CD14-positive monocyte (primary cell): ENCODE results near the gene PRR33. TPM values are rescaled to one million over a fixed set of nuclear protein-coding genes. Genes with fewer than 3 reads are reported as not detected.
A peak's percentile ranks its signal among the peaks of the same experiment; 100 is the strongest.

Experiments
- DNase-seq, 3 donors: peaks; one replicate each; pipeline ENCODE4 v3.0.0-alpha.2; 2011 to 2022
- H2AFZ ChIP-seq: 2 replicates; pipeline ENCODE4 v1.6.0; 2012; ENCODE audit warnings: mild to moderate bottlenecking, low read depth, low read length, inconsistent platforms; ENCODE audit not compliant: insufficient read depth, poor library complexity, severe bottlenecking
- H3K27ac ChIP-seq, 2 donors: 1 replicate in 1 of 2; 2 replicates in 1 of 2; pipeline ENCODE4 v1.5.1; 2012 to 2013; ENCODE audit warnings: low read length in 2 of 2, control low read depth in 1 of 2, inconsistent platforms in 1 of 2, low read depth in 1 of 2, mild to moderate bottlenecking in 1 of 2
- H3K27me3 ChIP-seq, 2 donors: one replicate each; pipeline versions ENCODE4 v1.6.0 to v1.6.1; 2011 to 2013; ENCODE audit warnings: low read length in 2 of 2; ENCODE audit not compliant: control insufficient read depth in 2 of 2, insufficient read depth in 2 of 2
- H3K36me3 ChIP-seq, 2 donors: replicated peaks in 1 of 2; 1 replicate in 1 of 2; 2 replicates in 1 of 2; pipeline versions ENCODE4 v1.5.1 to v1.6.1; 2012 to 2013; ENCODE audit warnings: low read length in 2 of 2, control low read depth in 1 of 2, inconsistent platforms in 1 of 2, mild to moderate bottlenecking in 1 of 2; ENCODE audit not compliant: insufficient read depth in 2 of 2, control insufficient read depth in 1 of 2
- H3K4me1 ChIP-seq, 2 donors: 1 replicate in 1 of 2; 2 replicates in 1 of 2; pipeline versions ENCODE4 v1.5.1 to v1.6.1; 2012 to 2013; ENCODE audit warnings: low read length in 2 of 2, control low read depth in 1 of 2, inconsistent platforms in 1 of 2, mild to moderate bottlenecking in 1 of 2, moderate library complexity in 1 of 2; ENCODE audit not compliant: insufficient read depth in 2 of 2, control insufficient read depth in 1 of 2
- H3K4me2 ChIP-seq: replicated peaks from 2 replicates; pipeline ENCODE3; 2012; ENCODE audit warnings: low read length, moderate library complexity, mild to moderate bottlenecking; ENCODE audit not compliant: poor library complexity, severe bottlenecking; ENCODE audit errors: extremely low read depth
- H3K4me3 ChIP-seq, 3 experiments: fragments of 200-600 bp in 1 of 3; sonication (generic) in 1 of 3; replicated peaks in 1 of 3; 1 replicate in 2 of 3; 2 replicates in 1 of 3; pipeline ENCODE4 v1.5.1; 2011 to 2013; ENCODE audit warnings: low read length in 3 of 3, mild to moderate bottlenecking in 3 of 3, control low read depth in 2 of 3, low read depth in 2 of 3, inconsistent platforms in 1 of 3, moderate library complexity in 1 of 3
- H3K79me2 ChIP-seq: 2 replicates; pipeline ENCODE4 v1.6.0; 2012; ENCODE audit warnings: mild to moderate bottlenecking, control low read depth, inconsistent platforms, low read length, moderate library complexity; ENCODE audit not compliant: insufficient read depth
- H3K9ac ChIP-seq: 2 replicates; pipeline ENCODE4 v1.6.0; 2017; ENCODE audit warnings: low read length, mild to moderate bottlenecking; ENCODE audit not compliant: insufficient read depth, poor library complexity, severe bottlenecking
- H3K9me3 ChIP-seq, 2 donors: replicated peaks in 1 of 2; 1 replicate in 1 of 2; 2 replicates in 1 of 2; pipeline versions ENCODE4 v1.5.1 to v1.6.1; 2012 to 2013; ENCODE audit warnings: low read length in 2 of 2, control low read depth in 1 of 2; ENCODE audit not compliant: control insufficient read depth in 1 of 2, insufficient read depth in 1 of 2
- H4K20me1 ChIP-seq: 2 replicates; pipeline ENCODE4 v1.6.0; 2012; ENCODE audit warnings: mild to moderate bottlenecking, low read length, control low read depth, moderate library complexity; ENCODE audit not compliant: insufficient read depth
- H3K27ac Mint-ChIP-seq, 7 donors: one replicate each; pipeline ENCODE4 v1.8.0; 2020; ENCODE audit warnings: mild to moderate bottlenecking in 7 of 7, mixed read lengths in 7 of 7, moderate library complexity in 6 of 7, inconsistent platforms in 2 of 7
- H3K27me3 Mint-ChIP-seq, 3 donors: one replicate each; pipeline ENCODE4 v1.8.0; 2021 to 2022; ENCODE audit warnings: low read depth in 3 of 3, mild to moderate bottlenecking in 3 of 3, mixed read lengths in 3 of 3, moderate library complexity in 3 of 3, inconsistent platforms in 1 of 3
- H3K36me3 Mint-ChIP-seq, 2 donors: one replicate each; pipeline ENCODE4 v1.8.0; 2020; ENCODE audit warnings: mixed read lengths in 2 of 2, inconsistent platforms in 1 of 2, mild to moderate bottlenecking in 1 of 2
- H3K4me1 Mint-ChIP-seq: one replicate; pipeline ENCODE4 v1.8.0; 2020; ENCODE audit warnings: mild to moderate bottlenecking, mixed read lengths
- H3K4me3 Mint-ChIP-seq, 2 donors: one replicate each; pipeline ENCODE4 v1.8.0; 2020; ENCODE audit warnings: mild to moderate bottlenecking in 2 of 2, mixed read lengths in 2 of 2, moderate library complexity in 1 of 2
- H3K9me3 Mint-ChIP-seq, 7 donors: one replicate each; pipeline ENCODE4 v1.8.0; 2020 to 2022; ENCODE audit warnings: mixed read lengths in 7 of 7, mild to moderate bottlenecking in 6 of 7, moderate library complexity in 6 of 7, inconsistent platforms in 2 of 7
- WGBS: methylation state at CpG from one replicate; pipeline ENCODE4 v1.1.5; 2013; ENCODE audit warnings: missing lambda C conversion rate; ENCODE audit not compliant: insufficient coverage; 5-methylcytosine and 5-hydroxymethylcytosine counted together
- intact Hi-C, 2 donors: fragments of 100-400 bp; cut with micrococcal nuclease; formaldehyde crosslinking; loops; one replicate each; pipeline versions ENCODE4 v1.15.0 to v1.15.1; 2023
- polyA plus RNA-seq, 3 donors: library from polyadenylated mRNA; depleted of rRNA in 1 of 3; unstranded in 2 of 3; stranded (reverse) in 1 of 3; fragments of 300-500 nt in 2 of 3; fragments of >200 nt in 1 of 3; fragmentation: Illumina TruSeq in 2 of 3; gene quantifications; 1 replicate in 2 of 3; 2 replicates in 1 of 3; pipeline ENCODE4 v1.2.3, GENCODE V29; 2012 to 2021
- TF ChIP-seq, protein P1 (sequence below): fragments of 200-600 bp; IDR thresholded peaks from one replicate; pipeline ENCODE4 v1.8.0; 2022; ENCODE audit warnings: antibody characterized with exemption, mild to moderate bottlenecking

The PRR33 gene
- polyA plus RNA-seq, 3 donors: not detected

DNA sequence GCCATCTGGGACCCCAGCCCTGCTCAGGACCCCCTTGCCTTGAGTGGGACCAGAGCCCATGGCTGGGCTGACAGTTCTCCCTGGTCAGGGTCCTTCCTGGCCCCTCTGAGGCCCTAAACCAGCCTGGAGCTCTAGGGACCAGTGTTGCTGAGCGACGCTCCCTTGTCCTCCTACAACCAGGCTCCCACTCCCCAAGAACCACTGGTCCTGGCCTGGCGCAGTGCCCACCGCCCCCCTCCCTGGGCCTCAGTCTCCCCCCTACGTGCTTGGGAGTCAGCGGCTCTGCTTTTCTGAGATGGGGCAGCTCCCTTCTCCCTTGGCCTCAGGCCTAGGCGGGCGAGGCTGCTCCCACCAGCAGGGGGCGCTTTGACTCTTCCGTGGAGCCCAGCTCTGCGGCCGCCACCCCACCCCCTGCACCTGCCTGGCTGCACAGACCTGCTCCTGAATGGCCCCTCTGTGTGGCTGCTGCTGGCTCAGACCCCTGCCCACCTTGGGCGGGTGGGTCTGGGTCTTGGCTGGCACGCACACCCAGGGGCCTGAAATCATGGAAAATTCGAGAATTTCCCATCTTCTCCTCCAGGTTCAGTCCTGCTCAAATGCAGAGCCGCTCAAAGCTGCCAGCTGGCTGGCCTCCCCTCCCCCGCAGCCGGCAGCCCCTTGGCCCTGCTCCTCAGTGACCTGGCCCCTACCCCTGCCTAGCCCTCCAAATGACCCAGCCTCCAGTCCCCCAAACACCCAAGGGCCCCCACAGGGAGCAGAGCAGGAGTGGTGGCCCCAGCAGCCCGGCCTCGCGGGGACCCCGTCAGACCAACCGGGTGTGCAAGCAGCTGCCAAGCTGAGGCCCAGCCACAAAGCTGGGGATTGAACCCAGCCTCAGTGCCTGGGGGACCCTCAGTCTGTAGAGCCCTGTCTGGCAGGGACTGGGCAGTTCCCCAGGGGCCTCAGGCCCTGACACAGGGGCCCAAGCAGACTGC, 9.1 kb downstream of the PRR33 start:
- Histone ChIP-seq H3K9ac (peak overlapping the region; percentile 36), H3K79me2 (peaks cover 24% of the 10 kb centered on the region), H3K27me3 (peaks cover 0 to 3% of the 10 kb centered on the region in 2 donors), H3K27ac (peak overlapping the region in 1 of 2 donors; percentile 26), H3K4me3 (no peak overlapping the region), H3K36me3 (peaks cover 73 to 79% of the 10 kb centered on the region in 2 donors), H3K4me2 (peak overlapping the region; percentile 12), H4K20me1 (peaks cover 100% of the 10 kb centered on the region), H2AFZ (no peak overlapping the region), H3K9me3 (no peaks in the 10 kb centered on the region), H3K4me1 (peaks cover 33 to 40% of the 10 kb centered on the region in 2 donors)
- Mint-ChIP-seq H3K4me1 (peaks cover 35% of the 10 kb centered on the region), H3K9me3 (peaks cover 0 to 7% (median 3%) of the 10 kb centered on the region in 7 donors), H3K36me3 (peaks cover 26 to 38% of the 10 kb centered on the region in 2 donors), H3K4me3 (no peak overlapping the region), H3K27ac (no peak overlapping the region), H3K27me3 (peaks cover 3 to 10% (median 4%) of the 10 kb centered on the region in 3 donors)
- DNase-seq: peak; percentile 51 to 66 (median 64)
- 32% methylated on average over 20 of the region's 23 CpGs for WGBS
- TF ChIP-seq, protein P1, sequence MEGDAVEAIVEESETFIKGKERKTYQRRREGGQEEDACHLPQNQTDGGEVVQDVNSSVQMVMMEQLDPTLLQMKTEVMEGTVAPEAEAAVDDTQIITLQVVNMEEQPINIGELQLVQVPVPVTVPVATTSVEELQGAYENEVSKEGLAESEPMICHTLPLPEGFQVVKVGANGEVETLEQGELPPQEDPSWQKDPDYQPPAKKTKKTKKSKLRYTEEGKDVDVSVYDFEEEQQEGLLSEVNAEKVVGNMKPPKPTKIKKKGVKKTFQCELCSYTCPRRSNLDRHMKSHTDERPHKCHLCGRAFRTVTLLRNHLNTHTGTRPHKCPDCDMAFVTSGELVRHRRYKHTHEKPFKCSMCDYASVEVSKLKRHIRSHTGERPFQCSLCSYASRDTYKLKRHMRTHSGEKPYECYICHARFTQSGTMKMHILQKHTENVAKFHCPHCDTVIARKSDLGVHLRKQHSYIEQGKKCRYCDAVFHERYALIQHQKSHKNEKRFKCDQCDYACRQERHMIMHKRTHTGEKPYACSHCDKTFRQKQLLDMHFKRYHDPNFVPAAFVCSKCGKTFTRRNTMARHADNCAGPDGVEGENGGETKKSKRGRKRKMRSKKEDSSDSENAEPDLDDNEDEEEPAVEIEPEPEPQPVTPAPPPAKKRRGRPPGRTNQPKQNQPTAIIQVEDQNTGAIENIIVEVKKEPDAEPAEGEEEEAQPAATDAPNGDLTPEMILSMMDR: peak; percentile 91
- intact Hi-C loops: loop anchor here (2.0 to 10.0 kb wide), 5 partner anchors 35 to 272 kb away; partner anchors contain the start of genes KRTAP5-6 (in 1 of the 2), TNNI2 (in 1 of the 2) and TNNT3 (in 1 of the 2)

DNA sequence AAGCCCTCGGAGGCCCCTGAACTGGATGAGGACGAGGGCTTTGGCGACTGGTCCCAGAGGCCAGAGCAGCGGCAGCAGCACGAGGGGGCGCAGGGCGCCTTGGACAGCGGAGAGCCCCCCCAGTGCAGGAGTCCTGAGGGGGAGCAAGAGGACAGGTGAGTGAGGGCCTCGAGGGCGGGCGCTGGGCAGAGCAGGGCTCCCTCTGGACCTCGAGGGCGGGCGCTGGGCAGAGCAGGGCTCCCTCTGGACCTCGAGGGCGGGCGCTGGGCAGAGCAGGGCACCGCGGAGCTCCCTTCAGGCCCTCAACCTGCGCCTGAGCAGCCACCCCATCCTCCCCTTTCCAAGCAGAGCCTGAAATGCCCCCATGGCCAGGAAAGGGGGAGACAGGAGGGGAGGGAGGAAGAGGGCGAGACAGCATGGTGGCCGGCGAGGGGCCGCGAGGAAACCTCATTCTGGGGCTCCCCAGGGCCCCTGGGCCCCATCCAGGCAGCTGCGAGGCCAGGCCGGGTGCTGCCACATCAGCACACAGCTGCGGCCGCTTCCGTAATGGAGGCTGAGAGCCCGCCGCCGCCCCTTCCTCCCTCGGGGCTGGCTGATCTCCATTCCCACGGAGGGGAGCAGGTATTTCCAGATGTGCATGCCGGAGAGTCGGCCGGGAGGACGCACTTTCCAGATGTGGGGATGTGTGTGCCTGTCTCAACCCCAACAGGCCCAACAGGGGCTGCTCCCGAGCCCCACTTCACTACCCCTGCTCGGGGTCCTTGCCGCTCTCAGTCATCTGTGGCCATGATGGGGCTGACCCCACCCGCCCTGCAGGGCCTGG, 10.0 kb downstream of the PRR33 start:
- peak overlapping the region; percentile 12 for H3K4me2 ChIP-seq
- intact Hi-C loops: loop anchor here (2.0 to 10.0 kb wide), 5 partner anchors 36 to 273 kb away; partner anchors contain the start of genes KRTAP5-6 (in 1 of the 2), TNNI2 (in 1 of the 2) and TNNT3 (in 1 of the 2)

More for the DNA sequence above, 10.0 kb downstream of the PRR33 start:
- DNase-seq: no peak
- peak overlapping the region; percentile 21 to 26 for H3K27ac ChIP-seq
- peaks cover 30% of the 10 kb centered on the region for H3K79me2 ChIP-seq
- peaks cover 42% of the 10 kb centered on the region for H3K4me1 Mint-ChIP-seq
- peak overlapping the region in 1 of 7 donors; percentile 56 for H3K27ac Mint-ChIP-seq
- H3K9ac ChIP-seq: peak overlapping the region; percentile 36
- peaks cover 100% of the 10 kb centered on the region for H4K20me1 ChIP-seq
- peaks cover 1 to 3% (median 2%) of the 10 kb centered on the region in 3 donors for H3K27me3 Mint-ChIP-seq
- no peaks in the 10 kb centered on the region for H3K27me3 ChIP-seq
- TF ChIP-seq, protein P1: no peak
- no peaks in the 10 kb centered on the region for H3K9me3 ChIP-seq
- peaks cover 27 to 40% of the 10 kb centered on the region in 2 donors for H3K36me3 Mint-ChIP-seq
- peaks cover 0 to 2% (median 0%) of the 10 kb centered on the region in 7 donors for H3K9me3 Mint-ChIP-seq
- H2AFZ ChIP-seq: no peak overlapping the region
- H3K4me3 ChIP-seq: no peak overlapping the region
- H3K4me3 Mint-ChIP-seq: no peak overlapping the region
- H3K36me3 ChIP-seq: peaks cover 66 to 73% of the 10 kb centered on the region in 2 donors
- 51% methylated on average over 32 of the region's 43 CpGs for WGBS
- H3K4me1 ChIP-seq: peaks cover 32 to 46% of the 10 kb centered on the region in 2 donors
